SHP77 treated with DMSO at 0.1 percent for 48 hours (cell line): ENCODE data around the gene SERPINB1.
"Not testable (repeated sequence)": the region's sequence is repeated elsewhere in the genome, so short reads cannot be mapped to it uniquely, and the experiment has no call there.

ENCODE experiments used
- DNase-seq: peaks from one replicate; lab custom pipeline; 2025; lab: John Stamatoyannopoulos, UW

The SERPINB1 gene

DNA sequence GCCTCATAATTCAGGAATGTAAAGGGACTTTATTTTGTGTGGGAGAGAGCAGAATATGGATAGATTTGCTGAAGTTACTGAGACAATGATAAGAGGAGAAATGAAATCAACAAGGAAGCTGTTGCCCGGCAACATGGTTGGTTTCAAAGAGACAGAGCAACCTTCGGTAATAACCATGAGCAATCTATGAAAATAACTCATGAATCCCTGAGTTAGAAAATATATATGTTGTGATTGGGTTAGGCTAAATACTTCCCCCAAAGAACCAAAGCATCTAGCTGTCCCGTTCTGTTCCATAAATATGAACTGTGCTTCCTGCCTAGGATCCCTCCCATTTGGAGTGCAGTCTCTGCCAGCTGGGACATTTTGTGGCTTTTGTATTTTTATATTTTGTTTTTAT, 23.1 kb downstream of the SERPINB1 start:
- no peak for DNase-seq

DNA sequence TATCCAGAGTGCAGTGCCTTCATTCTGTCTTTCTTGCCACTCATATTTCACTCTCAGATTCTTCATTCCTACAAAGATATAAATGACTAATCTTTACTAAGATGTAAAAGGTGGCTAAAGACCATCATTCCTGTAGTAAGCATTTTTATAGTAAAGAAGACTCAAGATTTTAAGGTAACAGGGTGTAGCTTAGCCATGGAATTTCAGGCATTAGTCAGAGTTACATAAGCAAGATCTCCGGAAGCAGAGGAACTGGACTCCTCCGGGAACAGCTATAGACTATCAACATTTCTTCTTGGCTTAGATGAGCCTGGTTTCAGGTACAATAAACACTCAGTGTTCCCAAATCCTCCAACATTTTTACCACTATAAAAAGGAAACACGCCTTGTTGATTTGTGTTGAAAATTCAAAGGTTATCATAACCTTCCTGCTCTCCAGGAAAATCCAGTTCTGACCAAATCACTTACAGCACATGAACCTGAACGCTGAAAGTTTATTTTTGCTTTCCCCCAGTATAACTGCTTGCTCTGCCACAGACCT, 23.7 kb downstream of the SERPINB1 start:
- DNase-seq, result no peak

DNA sequence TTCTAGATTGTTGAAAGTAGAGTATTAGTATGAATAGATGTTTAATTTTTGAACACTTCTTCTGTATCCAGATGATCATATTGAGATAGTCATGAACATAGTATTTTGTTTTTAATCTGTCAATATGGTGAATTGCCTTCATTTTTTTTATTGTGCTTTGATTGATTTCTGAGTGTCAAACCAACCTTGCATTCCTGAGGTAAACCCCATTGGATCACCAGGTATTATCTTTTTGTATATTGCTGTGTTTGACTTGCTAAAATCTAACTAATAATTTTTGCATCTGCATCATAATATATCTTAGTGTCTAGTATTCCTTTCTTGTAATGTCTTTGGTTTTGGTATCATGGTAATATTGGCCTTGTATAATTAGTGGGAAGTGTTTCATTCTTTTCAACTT, 25.5 kb downstream of the SERPINB1 start:
- DNase-seq, result no peak

DNA sequence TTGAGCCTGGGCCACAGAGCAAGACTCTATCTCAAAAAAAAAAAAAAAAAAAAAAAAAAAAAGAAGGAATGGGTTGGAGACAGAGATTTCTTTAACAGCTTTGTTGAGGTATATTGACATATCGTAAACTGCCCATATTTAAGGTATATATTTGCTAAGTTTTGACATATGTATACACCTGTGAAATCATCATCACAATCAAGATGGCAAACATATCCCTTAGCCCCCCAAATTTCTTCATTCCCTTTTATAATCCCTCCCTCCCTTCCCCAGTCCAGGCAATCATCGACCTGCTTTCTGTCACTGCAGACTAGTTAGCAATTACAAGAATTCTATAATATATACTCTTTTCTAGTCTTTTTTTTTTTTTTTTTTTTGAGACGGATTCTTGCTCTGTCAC, 29.0 kb downstream of the SERPINB1 start:
- no peak for DNase-seq

DNA sequence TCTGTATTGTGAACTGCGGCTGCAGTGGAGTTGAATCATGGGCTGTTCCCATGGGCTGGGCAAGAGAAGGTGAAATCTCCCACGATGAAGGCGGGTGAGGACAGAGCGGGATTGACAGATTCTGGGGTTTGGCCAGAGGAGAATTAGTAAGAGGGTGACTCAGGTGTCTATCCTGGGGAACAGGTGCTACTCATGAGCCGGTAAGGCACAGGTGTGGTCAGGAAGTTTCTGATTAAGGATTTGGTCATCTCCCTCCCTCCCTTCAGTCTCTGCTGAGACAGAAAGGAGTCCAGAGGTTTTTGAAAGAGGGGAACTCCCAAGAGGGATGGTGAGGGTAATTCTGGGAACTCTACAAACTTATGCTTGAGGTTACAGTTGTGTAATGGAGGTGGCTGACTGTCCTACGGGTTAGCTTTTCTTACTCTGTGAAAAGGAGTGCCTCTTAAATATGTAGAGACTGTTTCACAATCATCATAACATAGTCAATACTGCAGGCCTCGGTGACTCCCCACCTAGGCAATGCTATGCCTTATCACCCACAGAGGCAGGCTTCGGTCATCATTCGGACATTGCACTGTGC, 31.5 kb downstream of the SERPINB1 start:
- DNase-seq, result no peak

DNA sequence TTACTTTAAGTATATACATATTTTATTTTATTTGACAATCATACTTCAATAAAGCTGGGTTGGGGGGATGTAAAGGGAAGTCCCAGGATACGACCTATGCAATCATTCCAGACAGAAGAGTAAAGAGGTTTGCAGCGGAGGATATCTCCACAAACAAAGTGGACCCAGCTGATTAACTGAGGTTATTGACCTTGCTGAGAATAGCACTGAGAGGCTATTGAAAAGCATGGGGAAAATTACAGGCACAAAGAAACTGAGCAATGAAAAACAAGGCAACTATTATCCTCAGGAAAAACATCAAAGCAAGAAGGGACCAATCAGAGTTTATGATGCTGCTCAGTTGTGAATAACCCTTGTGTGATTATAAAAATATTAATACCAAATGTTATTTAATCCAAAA, 32.6 kb downstream of the SERPINB1 start:
- DNase-seq, result no peak

DNA sequence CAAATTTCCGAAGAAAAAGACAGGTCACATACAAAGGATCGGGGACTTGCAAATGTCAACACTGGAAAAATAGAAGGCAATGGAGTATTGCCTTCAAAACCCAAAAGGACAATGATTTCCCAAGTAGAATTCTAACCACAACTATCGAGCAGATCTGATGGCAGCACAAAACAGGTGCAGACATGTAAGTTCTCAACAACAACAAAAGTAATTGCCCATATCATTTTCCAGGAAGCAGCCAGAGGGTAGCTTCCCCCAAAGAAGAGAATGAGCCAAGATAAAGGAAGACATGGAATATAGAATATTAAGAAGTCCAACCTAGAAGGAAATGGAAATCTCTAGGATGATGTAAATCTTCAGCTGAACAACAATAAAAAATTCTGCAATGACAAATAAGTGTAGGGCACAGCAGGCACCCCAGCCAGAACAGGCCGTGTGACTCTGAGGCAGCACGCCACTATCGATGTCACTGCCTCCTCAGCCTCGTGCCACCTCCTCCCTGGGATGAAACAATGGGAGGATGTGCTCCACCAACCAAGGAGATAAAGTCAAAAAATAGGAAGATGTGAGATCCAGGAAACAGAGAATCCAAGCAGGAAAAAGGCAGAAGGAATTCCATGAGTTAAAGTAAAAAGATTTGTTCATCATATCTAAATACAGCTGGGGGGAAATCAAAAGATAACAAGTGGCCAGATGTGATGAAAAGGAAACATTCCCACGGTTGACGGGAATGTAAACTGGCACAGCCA, 34.1 kb downstream of the SERPINB1 start:
- no peak for DNase-seq

DNA sequence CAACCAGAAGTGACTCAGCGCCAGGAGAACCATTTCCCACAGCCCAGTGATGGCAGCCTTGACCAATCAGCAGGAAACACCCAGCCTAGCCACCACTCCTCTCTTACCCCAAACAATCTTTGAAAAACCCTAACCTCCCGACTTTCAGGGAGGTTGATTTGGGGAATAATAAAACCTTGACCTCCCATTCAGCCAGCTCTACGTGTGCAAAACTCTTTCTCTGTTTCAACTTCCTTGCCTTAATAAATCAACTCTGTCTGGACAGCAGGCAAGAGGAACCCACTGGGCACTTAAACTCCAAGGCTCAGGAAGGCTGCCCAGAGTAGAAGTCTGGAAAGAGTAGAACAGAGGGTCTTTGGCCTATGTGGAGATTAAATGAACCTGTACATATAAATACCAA, 35.0 kb downstream of the SERPINB1 start:
- no peak for DNase-seq

DNA sequence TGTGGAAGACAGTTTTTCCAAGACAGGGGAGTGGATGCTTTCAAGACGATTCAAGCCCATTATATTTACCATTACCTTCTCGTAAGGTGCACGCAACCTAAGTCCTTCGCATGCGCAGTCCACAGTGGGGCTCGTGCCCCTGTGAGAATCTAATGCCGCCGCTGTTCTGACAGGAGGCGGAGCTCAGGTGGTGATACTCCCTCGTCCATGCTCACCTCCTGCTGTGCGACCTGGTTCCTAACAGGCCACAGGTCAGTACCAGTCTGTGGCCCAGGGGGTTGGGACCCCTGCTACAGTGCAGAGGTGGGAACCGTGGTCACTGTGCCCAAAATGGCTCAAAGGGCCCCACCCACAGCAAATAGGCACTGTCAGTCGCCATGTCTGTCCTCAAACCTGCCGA, 36.6 kb downstream of the SERPINB1 start:
- DNase-seq, result no peak

DNA sequence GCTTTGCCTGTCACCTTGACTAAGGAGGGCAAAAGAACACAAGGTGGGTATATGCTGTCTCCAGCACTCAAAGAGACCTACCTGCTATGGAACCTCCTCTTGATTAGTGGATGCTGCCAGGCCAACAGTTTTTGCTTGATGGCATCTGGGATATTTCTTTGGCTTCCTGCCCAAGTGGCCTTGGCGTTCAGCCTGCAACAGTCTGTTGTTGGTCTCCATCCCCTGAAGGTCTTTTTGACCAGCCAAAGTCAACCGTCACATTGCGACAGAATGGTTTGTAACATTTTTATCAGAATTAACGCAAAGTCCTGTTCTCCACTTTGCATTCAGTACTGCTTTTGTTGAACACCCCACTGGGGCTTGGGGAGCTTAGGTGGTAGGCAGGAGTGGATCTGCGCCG, 37.1 kb downstream of the SERPINB1 start:
- DNase-seq, result no peak

DNA sequence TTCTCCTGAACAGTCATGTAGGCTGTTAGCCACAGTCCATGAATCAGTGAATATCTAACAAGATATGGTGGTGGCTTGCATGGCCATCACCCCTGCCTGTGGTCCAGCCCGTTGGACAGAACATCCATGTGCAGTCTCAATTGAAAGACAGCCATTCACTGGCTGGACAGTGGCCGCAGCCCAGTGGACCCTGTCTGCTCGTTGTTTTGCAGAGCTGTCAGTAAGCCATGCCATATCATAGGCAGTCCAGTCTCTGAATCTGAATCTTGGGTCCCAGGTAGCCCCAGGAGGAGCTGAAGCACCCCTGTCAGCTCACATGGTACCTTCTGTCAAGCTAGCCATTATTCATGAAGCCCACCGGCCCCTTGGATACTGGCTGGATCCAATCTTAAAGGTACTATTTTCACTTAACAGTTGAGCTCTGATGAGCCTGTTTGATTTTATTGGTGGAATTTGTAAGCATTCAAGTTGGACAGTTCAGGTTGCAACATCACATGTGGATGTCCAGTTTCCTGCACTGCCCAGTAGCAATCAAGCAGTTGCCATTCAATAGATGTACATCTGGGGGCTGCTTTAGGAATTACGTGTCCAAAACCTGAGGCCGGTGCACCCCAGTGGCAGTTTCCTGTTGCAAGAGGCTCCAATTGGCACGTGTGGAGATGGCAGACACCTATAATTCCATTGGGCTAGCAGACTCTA, 37.8 kb downstream of the SERPINB1 start:
- no peak for DNase-seq

DNA sequence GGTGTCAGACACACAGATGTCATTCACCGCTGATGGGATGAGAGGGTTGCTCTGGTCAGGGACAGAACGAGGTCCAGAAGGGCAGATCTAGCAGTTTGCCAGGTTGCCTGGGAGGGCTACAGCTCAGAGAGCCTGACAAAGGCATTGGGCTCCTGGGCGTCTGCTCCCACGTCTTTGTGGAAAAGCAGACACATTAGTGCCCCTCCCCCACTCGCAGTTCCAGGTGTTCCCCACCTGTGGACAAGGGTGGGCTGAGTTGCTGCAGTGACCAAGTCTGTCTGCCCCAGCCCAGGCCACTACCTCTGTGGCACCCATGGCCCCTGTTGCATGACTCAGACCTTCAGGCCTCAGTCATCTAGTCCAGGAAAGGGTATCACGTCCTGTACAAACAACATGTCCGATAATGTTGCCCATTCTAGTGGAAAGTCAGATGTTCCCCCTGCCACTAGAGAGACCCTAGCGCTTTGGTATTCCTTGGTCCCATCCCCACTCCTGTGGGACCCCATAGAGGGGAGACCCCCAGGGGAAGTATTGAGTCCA, 39.1 kb downstream of the SERPINB1 start:
- no peak for DNase-seq

DNA sequence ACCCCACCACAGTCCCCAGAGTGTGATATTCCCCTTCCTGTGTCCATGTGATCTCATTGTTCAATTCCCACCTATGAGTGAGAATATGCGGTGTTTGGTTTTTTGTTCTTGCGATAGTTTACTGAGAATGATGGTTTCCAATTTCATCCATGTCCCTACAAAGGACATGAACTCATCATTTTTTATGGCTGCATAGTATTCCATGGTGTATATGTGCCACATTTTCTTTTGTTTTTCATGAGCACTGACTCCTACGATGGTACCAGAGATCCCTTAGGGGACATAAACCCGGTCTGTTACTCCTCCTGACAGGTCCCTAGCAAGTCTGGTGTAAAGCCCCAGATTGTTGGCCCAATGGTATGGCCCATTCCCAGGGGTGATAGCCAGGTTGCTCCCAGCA, 40.0 kb downstream of the SERPINB1 start:
- DNase-seq, result not testable (repeated sequence)

DNA sequence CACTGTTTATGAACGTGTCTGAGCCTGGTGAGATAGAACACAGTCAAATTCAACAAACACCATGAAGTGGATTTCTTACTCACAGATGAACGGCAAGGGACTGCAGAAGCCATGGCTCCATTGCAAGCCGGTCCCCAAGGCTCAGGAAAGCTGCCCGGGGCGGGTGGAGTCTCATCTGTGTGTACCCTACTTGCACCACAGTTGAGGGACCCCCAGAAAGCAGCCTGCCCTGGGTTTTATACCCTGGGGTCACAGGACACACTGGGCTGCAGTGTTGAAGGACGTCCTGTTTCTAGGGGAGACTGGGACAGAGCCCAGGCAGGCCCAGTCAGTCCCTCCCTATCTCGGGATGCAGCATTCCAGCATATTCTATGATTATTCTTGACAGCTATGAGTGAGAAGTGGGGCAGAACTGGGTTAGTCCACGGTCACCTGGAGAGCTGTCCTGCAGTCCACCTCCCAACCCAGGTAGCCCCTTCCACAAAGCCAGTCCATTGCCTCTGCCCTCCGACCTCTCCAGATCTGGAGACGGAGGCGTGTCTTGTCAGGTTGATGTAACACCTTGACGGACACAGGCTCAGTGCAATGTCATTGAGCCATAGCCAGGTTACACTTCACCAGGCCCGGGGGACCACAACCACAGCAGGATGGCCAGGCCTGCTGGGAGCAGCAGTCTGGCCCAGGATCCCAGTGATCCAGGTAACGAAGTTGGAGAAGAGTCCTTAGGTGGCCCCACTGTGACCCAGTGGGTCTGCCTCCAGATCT, 40.9 kb downstream of the SERPINB1 start:
- no peak for DNase-seq

DNA sequence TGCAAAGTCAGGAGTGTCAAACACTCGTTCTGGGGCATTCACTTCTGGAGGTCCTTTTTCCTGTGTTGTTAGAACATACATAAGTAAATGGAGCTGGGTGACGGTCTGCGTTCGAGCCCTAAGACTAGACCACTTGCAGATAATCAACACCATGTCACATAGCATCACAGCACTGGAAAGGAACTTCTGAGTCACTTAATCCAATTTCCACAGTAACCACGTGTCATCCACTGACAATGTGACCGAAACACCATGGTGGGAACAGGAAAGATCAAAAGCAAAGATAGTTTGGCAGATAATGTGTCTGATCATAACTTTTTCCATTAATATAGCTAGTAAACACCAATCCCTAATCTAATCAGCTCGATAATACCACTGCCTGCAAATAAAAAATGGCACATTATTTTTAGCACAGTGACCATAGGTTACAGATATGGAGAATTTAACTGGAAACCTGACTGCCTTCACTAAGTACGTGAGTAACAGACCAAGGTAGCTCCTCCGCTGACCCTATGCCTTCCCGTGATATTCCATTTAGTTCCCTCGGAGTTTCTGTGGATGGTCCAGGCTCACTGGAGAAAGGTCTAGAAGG, 41.6 kb downstream of the SERPINB1 start:
- DNase-seq, result no peak

DNA sequence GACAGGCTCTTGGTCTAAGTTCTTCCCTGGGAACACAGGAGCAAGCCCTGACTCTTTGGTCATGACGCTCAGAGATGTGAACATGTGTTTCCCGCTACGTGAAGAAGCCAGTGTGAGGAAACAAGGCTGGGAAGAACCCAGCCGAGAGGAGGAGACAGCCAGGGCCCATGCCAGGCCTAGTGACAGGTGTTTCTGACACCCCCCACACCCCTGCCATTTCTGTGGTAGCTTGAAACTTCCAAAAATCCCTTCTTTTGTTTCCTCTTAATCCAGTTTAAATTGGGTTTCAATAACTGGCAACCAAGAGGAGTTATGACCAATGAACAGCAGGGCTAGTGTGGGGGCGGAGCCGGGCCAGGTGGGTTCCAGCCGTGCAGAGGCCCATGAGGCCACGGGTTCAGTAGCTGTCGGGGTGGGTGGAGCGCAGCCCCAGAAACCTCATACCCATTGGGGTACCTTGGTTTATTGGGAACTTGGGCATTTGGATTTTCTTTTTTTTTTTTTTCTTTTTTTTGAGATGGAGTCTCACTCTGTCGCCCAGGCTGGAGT, 43.0 kb downstream of the SERPINB1 start:
- no peak for DNase-seq

DNA sequence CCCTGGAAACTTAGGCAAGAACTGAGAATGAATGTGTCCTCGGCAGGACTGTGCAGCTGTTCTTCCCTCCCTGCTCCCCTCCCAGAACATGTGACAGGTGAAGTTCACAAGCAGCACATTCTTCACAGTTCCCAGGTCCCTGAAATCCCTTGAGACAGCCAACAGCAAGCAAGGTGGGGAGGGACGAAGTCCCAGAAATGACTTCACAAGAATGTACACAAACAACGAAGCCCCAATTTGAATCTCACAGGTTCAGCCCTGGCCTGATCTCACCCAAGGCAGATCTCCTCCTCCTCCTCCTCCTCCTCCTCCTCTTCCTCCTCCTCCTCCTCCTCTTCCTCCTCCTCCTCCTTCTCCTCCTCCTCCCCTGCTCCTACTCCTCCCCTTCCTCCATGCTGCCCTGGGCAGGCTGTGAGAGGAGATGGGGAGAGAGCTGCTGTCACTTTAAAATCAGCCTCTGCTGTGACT, 44.1 kb downstream of the SERPINB1 start:
- DNase-seq, result no peak

DNA sequence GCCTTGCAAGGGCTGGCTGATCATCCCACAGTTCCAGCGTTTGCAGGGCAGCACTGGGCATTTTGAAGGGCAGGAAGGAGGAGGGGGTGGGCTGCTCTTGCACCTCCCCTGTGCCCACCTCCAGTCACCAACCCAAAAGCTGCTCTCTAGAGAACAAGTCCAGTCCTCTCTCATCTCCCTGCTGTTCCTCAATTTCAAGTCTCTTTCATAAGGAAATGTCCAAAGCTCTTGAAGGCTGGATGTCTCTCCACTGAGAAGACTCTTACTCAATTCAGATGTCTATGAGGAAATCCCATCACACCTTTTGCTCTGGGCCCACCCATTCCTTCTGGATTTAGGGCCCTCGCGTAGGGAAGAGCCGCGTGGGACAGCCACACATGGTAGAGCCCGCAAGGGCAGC, 44.8 kb downstream of the SERPINB1 start:
- DNase-seq, result no peak

DNA sequence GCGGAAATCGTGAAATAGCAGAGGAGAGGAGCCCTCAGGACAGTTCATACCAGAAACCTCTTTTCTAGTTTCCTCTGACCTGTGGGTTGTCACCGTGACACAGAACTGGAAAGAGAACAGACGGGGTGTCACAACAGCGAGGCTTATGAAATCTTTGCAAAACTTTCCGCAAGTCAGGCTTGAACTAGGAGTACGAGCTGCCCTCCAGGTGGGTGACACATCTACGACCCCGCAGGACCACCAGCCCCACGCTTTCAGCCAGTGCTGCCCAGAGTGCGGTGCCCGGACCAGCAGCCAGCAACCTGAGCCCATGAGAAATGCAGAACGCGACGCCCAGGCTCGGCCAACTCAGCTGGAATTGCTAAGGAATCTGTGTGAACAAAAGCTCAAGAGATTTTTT, 45.7 kb downstream of the SERPINB1 start:
- DNase-seq, result no peak

DNA sequence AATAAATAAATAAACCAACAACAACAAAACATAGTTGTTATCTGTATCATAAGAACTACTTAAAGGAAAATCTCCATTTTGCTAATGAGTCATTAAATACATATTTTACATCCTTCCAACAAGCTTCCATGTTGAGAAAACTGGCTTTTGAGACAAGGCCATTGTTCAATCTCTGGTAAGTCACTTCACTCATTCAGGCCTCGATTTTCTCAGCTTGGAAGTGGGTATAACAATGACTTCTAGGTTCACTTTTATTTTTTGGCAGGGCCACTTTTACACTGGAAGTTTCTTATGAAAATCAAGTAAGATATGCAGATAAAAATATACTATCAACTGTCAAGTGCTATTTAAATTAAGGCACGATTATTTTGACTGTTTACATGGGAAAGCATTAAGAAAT, 46.5 kb downstream of the SERPINB1 start:
- DNase-seq, result no peak

DNA sequence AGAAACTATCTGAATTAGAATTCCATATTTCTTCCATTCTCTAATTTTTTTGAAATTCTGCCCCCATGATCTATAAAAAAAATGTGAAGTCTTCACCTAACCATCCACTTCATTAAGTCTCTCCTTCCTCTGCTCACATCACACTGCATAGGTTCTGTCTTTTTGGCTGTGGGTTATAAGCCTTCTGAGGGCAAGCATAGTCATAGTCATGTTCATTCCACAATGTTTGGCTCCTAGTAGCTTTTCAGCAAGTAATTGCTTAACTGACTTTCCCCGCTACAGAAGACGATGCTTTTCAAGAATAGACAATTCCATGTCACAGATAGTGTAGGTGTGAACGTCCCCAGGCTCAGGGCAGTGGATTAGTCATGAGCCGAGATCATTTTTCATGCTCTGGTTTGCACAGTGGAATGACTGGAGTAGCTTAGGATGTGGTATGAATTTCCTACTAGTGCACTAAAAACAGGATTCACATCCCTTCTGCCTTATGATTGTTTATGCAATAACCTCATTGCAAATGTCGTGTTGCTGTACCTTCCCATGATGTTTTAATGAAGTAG, 47.4 kb downstream of the SERPINB1 start:
- no peak for DNase-seq
